GM19023 (cell line): ENCODE data around the gene NDUFAF3.
A peak's percentile ranks its signal among the peaks of the same experiment; 100 is the strongest.

Experiments
- ATAC-seq: cut with Tn5 transposase; IDR thresholded peaks from one replicate; pipeline ENCODE4 v1.9.1; 2021; ENCODE audit warnings: mild to moderate bottlenecking, moderate library complexity; ENCODE audit not compliant: unreplicated experiment

NDUFAF3 gene

DNA sequence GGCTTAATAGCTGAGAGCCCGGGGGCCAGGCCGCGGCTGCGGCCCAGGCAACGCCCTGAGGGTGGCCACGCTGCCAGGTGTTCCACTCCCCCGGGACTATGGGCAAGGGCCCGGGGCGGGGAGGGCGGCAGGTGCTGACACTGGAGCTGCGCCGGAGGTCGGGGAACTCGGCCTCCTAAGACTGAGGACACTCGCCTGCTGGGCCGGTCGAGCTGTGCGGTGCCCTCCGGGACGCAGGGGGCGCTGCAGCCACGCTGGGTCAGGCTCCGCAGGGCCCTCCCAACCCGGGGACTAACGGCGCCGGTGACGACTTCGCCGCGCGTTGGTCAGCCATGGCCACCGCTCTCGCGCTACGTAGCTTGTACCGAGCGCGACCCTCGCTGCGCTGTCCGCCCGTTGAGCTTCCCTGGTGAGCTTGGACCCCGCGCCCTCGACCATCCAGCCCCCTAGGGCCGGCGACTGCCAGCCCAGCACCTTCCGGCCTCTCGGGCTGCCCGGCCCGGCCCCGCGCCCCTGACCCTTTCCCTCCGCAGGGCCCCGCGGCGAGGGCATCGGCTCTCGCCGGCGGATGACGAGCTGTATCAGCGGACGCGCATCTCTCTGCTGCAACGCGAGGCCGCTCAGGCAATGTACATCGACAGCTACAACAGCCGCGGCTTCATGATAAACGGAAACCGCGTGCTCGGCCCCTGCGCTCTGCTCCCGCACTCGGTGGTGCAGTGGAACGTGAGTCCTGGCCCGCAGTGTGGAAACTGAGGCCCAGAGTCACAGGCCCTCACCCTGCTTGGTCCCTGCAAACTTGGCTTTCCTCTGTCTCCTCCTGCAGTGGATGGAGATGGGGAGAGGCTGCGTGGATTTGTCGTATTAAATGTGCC lies at the start of gene NDUFAF3:
Gene NDUFAF3 (plus strand): TSS at position 309 of the 875 bp plus-strand sequence. CDS start 24 bp downstream, at position 333.
- ATAC-seq = peak; percentile 63

DNA sequence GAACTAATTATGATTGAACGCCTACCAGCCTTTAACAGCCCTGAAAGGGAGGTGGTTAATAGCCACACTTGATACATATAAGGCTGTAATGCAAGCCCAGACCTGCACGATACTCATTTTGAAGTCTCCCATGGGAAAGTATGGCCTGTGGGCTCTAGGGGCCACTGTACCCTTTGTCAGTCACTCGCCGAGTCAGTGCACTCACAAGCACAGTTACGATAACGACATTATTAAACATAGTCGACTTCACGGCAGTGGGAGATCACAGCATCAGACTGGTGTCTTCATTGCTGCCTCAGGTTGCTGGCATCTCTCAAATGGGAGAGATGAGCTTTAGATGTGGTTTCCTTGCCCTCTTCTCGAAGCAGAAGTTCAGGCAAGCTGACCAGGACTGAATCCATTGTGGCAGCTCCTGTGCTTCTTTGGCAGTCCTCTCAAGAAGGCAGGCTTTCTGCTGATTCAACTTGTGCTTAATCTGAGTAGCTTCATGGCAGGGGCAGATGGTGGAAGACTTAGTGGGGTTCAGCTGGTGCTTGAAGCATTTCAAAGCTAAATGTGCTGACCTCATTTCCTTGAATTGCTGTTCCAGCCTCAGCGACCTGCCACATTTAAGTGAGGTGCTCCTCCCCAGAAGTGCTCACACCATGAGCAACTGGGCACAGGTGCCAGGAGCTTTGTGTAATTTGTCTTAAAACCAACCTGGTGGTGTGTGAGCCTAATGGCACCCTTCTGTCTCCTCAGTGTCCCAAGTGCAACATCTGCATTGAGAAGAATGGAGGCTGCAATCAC lies 47.7 kb upstream of the NDUFAF3 start:
- no peak for ATAC-seq

DNA sequence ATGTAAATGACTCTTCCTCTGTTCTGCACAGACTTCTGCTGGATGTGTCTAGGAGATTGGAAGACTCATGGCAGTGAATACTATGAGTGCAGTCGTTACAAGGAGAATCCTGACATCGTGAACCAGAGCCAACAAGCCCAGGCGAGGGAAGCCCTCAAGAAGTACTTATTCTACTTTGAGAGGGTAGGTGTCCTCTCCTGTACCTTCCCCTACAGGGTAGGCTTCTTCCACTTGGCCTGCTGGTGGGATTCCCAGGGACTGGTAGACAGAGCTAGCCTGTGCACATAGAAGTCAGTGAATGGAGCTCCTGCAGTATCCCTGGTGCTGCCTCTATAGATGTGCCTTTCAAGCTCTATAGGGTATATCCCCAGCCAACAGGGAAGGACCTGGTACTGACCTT lies 42.5 kb upstream of the NDUFAF3 start:
- ATAC-seq = no peak

- no peak for ATAC-seq
Measured at GRCh38 chr3:48980295-48980694, 41.6 kb upstream of the NDUFAF3 start.

GRCh38 chr3:48982016-48982415 lies 39.9 kb upstream of the NDUFAF3 start:
- ATAC-seq = no peak

DNA sequence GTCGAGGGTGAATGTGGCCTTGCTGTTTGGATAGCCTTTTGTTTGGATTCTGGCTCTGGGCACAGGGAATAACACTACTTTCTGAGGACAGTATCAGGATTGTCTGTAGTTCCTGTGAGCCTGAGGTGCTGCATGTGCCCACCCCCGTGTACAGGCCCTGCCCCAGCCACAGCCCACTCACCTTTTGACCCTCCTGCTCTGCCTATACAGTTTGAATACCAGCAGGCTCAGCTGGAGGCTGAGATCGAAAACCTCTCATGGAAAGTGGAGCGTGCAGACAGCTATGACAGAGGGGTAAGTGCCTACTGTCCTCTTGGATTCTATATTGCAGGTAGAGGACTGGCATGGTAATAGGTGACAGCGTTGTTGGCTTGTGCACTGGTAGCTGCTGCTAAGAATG lies 39.2 kb upstream of the NDUFAF3 start:
- no peak for ATAC-seq

- no peak for ATAC-seq
Measured at GRCh38 chr3:48983096-48983495, 38.8 kb upstream of the NDUFAF3 start.

DNA sequence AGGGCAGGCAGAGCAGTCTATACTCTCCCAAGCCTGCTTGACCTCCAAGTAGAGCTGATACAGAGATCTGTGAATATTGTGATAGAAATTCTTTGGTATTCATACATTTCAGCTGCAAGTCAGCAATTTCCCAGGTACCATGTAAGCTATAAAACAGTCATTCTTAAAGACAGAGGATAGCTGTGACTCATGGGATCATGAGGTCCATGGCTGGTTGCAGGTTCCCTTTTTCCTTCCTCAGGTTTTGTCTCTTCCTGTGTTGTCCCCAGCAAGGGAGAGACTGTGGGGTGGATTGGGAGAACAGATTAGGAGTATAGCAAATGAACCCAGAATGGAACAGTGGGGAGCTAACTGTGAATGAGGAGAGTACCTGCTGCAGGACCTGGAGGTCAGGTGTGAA lies 37.3 kb upstream of the NDUFAF3 start:
- no peak for ATAC-seq

DNA sequence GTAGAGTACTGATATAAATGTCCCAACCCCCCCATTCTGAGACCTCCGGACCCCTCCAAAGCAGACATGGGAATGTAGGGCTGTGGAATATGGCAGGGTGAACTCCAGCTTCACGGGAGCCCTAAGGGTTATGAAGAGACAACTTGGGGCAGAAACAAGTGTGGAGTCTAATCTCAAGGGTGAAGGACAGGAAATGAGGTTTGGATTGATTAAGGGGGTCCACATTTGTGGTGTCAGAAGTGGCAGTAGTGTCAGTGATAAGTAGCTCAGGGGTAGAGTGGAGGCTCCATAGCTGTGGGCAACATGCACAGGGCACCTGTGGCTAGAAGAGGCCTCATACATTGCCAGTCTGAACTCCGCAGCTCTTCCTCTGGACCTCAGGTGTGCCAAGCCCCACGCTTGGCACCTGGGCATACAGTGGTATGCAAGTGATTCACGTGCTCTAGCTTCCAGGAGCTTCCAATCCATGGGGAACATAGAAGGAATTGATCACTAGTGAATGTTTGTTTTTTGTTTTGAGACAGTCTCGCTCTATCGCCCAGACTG lies 36.0 kb upstream of the NDUFAF3 start:
- no peak for ATAC-seq

DNA sequence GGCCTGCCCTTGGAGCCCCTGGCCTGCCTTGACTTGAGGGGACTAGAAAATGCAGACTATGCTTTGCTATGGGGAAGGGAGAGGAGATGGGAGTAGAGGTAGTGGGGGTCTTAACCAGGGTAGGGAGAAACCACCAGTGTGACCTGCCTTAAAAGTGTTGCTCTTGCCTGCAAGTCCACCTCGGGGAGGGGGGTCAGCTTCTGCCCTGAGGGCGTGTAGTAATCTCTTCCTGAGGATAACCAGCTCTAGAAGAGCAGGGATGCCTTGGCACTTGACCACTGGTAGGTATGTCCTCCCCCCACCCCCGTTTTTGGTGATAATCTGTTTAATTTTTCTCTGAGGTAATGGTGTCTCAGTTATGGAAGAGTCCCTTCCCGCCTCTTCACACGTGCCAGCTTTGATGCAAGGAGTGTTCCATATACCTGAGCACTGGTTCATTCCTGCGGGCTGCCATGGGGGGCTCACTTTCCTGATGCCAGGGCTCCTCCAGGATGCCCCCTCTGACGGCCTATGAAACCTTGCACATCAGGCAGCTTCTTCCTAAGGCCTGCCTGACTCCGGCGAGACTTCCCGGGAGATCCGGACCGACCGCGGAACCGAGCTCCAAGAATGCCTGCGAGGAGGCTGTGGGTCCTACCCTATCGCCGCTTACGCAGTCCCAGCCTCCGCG lies 32.7 kb upstream of the NDUFAF3 start:
- no peak for ATAC-seq

- ATAC-seq = peak; percentile 60
Measured at GRCh38 chr3:48989796-48990635, 31.9 kb upstream of the NDUFAF3 start, which contains the start of gene P4HTM. Gene P4HTM, plus strand, starts transcription at chr3:48990241. Its CDS starts 16 bp downstream, at chr3:48990257.

GRCh38 chr3:48990636-48991469 lies 31.1 kb upstream of the NDUFAF3 start:
- peak; percentile 24 for ATAC-seq

- no peak for ATAC-seq
Measured at GRCh38 chr3:48991851-48992545, 29.9 kb upstream of the NDUFAF3 start.

- ATAC-seq = no peak
Measured at GRCh38 chr3:48993834-48994233, 28.1 kb upstream of the NDUFAF3 start.

DNA sequence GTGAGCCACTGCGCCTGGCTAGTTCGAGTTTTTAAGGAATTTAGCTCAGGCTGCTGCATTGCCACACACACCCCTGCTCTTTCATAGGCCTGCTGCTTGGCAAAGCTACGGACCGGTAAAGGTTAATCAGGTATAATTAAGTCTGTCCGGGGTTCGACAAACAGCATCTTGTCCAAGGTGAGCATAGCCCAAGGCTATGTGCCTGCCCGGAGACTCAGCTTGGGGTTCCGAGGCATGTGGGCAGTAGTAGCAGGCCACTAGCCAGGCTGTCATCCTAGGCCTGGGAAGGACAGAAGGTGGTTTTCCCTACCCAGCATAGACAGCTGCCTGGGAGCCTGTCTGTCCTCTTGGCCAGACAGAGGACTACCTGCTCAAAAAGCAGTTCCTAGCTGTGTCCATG lies 25.3 kb upstream of the NDUFAF3 start:
- no peak for ATAC-seq

DNA sequence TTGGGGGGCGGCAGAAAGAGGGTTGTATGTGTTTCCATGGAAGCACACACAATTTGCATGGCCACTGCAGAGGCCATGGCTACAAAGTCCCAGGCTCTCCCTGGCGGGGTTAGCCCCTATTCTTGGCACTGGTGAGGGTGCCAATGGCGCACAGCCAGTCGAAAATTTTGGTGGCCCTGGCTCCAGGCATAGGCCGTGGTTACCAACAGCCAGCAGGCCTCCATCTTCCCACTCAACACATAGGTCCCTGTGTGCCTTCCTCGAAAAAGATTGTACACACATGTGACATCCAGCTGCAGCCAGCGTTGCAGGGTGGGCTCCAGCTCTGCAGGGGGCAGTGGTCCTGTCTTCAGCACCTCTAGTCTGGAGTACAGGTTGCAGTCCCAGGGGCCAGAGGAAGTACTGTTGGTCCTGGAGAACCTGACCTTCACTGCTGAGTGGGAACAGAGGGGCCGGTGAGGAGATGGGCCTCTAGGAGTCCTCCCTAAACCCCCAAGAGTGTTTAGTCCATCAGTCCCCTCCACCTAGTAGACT lies 24.8 kb upstream of the NDUFAF3 start:
- ATAC-seq = no peak

DNA sequence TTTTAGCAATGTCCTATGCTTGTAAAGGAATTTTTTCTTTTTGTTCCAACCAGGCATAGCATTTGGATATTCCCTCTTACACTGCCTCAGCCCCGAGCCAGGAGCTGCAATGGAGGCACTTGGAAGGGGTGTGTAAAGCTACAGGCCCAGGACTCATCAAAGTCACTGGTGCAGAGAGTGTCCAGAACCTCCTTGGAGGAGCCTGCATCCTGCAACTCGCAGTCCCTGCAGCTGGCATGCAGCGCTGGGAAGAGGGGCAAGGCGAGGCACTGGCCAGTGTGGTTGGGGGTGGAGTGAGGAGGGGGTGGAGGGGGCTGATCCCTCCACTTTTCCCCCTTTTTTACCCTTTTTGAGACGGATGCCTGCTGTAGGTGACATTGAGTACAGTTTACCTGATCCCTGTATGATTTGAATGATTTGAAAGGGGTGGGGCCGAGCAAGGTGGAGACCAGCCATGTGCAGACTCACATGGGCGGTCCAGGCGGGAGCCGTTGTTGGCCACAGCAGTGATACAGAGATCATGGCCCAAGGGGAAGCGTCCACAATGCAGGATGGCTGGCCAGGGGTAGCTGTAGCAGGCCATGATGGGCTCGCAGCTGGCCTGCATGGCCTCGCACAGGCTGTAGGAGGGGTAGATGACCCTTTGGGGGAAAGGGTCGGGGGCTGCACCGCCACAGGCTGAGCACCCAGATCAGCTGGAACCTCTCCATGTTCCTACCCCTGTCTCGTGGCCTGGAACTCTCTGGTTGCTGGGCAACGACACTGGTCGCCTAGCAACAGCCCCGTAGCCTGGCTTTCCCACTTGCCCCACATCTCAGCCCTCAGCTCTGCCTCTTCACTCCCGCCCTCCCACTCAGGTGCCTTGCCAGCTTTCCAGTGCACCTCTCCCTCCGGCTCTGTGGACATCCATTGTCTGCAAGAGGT lies 23.9 kb upstream of the NDUFAF3 start:
- no peak for ATAC-seq
